NT2/D1 (cell line): ENCODE data around the gene ALDH3B2.
A peak's percentile ranks its signal among the peaks of the same experiment; 100 is the strongest.
"Not testable (repeated sequence)": the region's sequence is repeated elsewhere in the genome, so short reads cannot be mapped to it uniquely, and the experiment has no call there.

ENCODE experiments used
- DNase-seq: peaks from one replicate; pipeline ENCODE4 v3.0.0-alpha.2; 2011; ENCODE audit warnings: low read depth, low spot score
- H3K27me3 ChIP-seq: 2 replicates; pipeline ENCODE4 v1.6.0; 2011; ENCODE audit warnings: mild to moderate bottlenecking; ENCODE audit not compliant: insufficient read length, insufficient read depth
- H3K36me3 ChIP-seq: 2 replicates; pipeline ENCODE4 v1.6.1; 2011; ENCODE audit warnings: mild to moderate bottlenecking, low read length, mixed read lengths; ENCODE audit not compliant: insufficient read depth, insufficient read length
- H3K4me1 ChIP-seq: 2 replicates; pipeline ENCODE4 v1.5.1; 2011; ENCODE audit not compliant: insufficient read depth, insufficient read length
- H3K4me3 ChIP-seq: 2 replicates; pipeline ENCODE4 v1.5.1; 2011; ENCODE audit warnings: low read depth; ENCODE audit not compliant: insufficient read length
- H3K9ac ChIP-seq: 2 replicates; pipeline ENCODE4 v1.6.0; 2011; ENCODE audit warnings: low read depth; ENCODE audit not compliant: insufficient read length
- H3K9me3 ChIP-seq: 2 replicates; pipeline ENCODE4 v1.5.1; 2011; ENCODE audit warnings: mild to moderate bottlenecking, low read length; ENCODE audit not compliant: insufficient read depth
- SUZ12 ChIP-seq: IDR thresholded peaks from 2 replicates; pipeline ENCODE4 v1.6.1; 2011; ENCODE audit not compliant: insufficient read length, insufficient read depth; ENCODE audit errors: extremely low read depth
- YY1 ChIP-seq: IDR thresholded peaks from 2 replicates; pipeline ENCODE4 v1.6.1; 2011; ENCODE audit not compliant: insufficient read length, insufficient read depth
- ZNF274 ChIP-seq: IDR thresholded peaks from 2 replicates; pipeline ENCODE4 v1.6.1; 2011; ENCODE audit warnings: mild to moderate bottlenecking, low read depth, low read length

The ALDH3B2 gene

GRCh38 chr11:67641338-67642172, 32.9 kb downstream of the ALDH3B2 start:
- no peak for TF ChIP-seq ZNF274
- TF ChIP-seq YY1, result no peak
- TF ChIP-seq SUZ12, result no peak
- no peaks in the 10 kb centered on the region for H3K36me3 ChIP-seq
- H3K9ac ChIP-seq, result no peak overlapping the region
- H3K27me3 ChIP-seq, result peaks cover 47% of the 10 kb centered on the region
- H3K4me1 ChIP-seq, result peaks cover 10% of the 10 kb centered on the region
- DNase-seq, result no peak
- peaks cover 15% of the 10 kb centered on the region; the same call in 1 of the 2 replicates for H3K9me3 ChIP-seq
- no peak overlapping the region for H3K4me3 ChIP-seq

- Histone ChIP-seq H3K9ac (no peak overlapping the region), H3K4me1 (peaks cover 10% of the 10 kb centered on the region), H3K9me3 (peaks cover 15% of the 10 kb centered on the region; the same call in 1 of the 2 replicates), H3K36me3 (no peaks in the 10 kb centered on the region), H3K27me3 (peaks cover 43% of the 10 kb centered on the region), H3K4me3 (no peak overlapping the region)
- no peak for DNase-seq
- TF ChIP-seq ZNF274 (no peak), SUZ12 (no peak), YY1 (no peak)
Measured at GRCh38 chr11:67640758-67641337, 33.6 kb downstream of the ALDH3B2 start.

GRCh38 chr11:67640021-67640757, 34.2 kb downstream of the ALDH3B2 start:
- TF ChIP-seq YY1 (no peak), ZNF274 (no peak), SUZ12 (no peak)
- Histone ChIP-seq H3K4me3 (no peak overlapping the region), H3K9me3 (peaks cover 15% of the 10 kb centered on the region; the same call in 1 of the 2 replicates), H3K27me3 (peaks cover 43% of the 10 kb centered on the region), H3K9ac (peak overlapping the region; percentile 37), H3K36me3 (no peaks in the 10 kb centered on the region), H3K4me1 (peaks cover 10% of the 10 kb centered on the region)
- no peak for DNase-seq

GRCh38 chr11:67639438-67639859, 35.0 kb downstream of the ALDH3B2 start, which contains the start of gene TBX10:
Gene TBX10, minus strand, starts transcription at chr11:67639763. Its CDS starts 291 bp downstream, at chr11:67639472.
- no peak within 1 kb of the TSS for H3K4me3 ChIP-seq
- DNase-seq, result no peak
- peaks cover 10% of the 10 kb centered on the region for H3K4me1 ChIP-seq
- no peaks in the 10 kb centered on the region for H3K36me3 ChIP-seq
- H3K9ac ChIP-seq, result peak within 1 kb of the TSS; percentile 37
- H3K9me3 ChIP-seq, result peaks cover 15% of the 10 kb centered on the region; the same call in 1 of the 2 replicates
- H3K27me3 ChIP-seq, result peaks cover 43% of the 10 kb centered on the region
- TF ChIP-seq YY1 (no peak), SUZ12 (no peak), ZNF274 (no peak)

- no peak for TF ChIP-seq SUZ12
- no peak for TF ChIP-seq YY1
- TF ChIP-seq ZNF274, result no peak
- DNase-seq, result no peak
- peaks cover 12% of the 10 kb centered on the region; the same call in 1 of the 2 replicates for H3K9me3 ChIP-seq
- peaks cover 10% of the 10 kb centered on the region for H3K4me1 ChIP-seq
- H3K4me3 ChIP-seq, result no peak overlapping the region
- peaks cover 43% of the 10 kb centered on the region for H3K27me3 ChIP-seq
- H3K9ac ChIP-seq, result peak overlapping the region; percentile 47
- no peaks in the 10 kb centered on the region for H3K36me3 ChIP-seq
Measured at GRCh38 chr11:67638535-67639437, 35.6 kb downstream of the ALDH3B2 start.

- H3K9me3 ChIP-seq, H3K9ac ChIP-seq, H3K36me3 ChIP-seq, DNase-seq, H3K4me3 ChIP-seq: not testable (repeated sequence)
- Histone ChIP-seq H3K27me3 (peaks cover 36% of the 10 kb centered on the region), H3K4me1 (peaks cover 13% of the 10 kb centered on the region)
Measured at GRCh38 chr11:67637441-67637840, 37.0 kb downstream of the ALDH3B2 start.
